H1 (cell line): Measurements from ENCODE around the gene TGFBI. TPM values are rescaled to one million over a fixed set of nuclear protein-coding genes. Genes with fewer than 3 reads are reported as not detected.

Experiments used
- BACH1 ChIP-seq: IDR thresholded peaks from 2 replicates; pipeline ENCODE4 v1.6.1; 2012; ENCODE audit warnings: low read length, improper control_type of control experiment
- BRCA1 ChIP-seq: IDR thresholded peaks from 2 replicates; pipeline ENCODE4 v1.6.1; 2012; ENCODE audit warnings: low read depth, low read length, improper control_type of control experiment
- CBX5 ChIP-seq: fragments of 300-800, 300-1000 bp; sonication (generic); IDR thresholded peaks from 2 replicates; pipeline ENCODE4 v1.7.1; 2016; ENCODE audit warnings: antibody characterized with exemption, low read length, low read depth
- GTF2F1 ChIP-seq: IDR thresholded peaks from 2 replicates; pipeline ENCODE4 v1.6.1; 2012; ENCODE audit warnings: low read depth, low read length, improper control_type of control experiment, borderline replicate concordance
- POU5F1 ChIP-seq: IDR thresholded peaks from 2 replicates; pipeline ENCODE4 v1.6.1; 2011; ENCODE audit warnings: low read depth, mild to moderate bottlenecking, low read length, moderate library complexity
- SIN3A ChIP-seq, 2 experiments: IDR thresholded peaks in 1 of 2; conservative IDR thresholded peaks in 1 of 2; 2 replicates each; pipeline ENCODE4 v1.6.1; 2011 to 2012; ENCODE audit warnings: low read length in 2 of 2, improper control_type of control experiment in 1 of 2, low read depth in 1 of 2, mild to moderate bottlenecking in 1 of 2
- SIRT6 ChIP-seq: IDR thresholded peaks from one replicate; pipeline ENCODE4 v1.7.1; 2012; ENCODE audit warnings: low read length, inconsistent platforms
- SP4 ChIP-seq: IDR thresholded peaks from 2 replicates; pipeline ENCODE4 v1.6.1; 2012; ENCODE audit warnings: low read length, inconsistent platforms
- TCF12 ChIP-seq: IDR thresholded peaks from 2 replicates; pipeline ENCODE4 v1.6.1; 2011; ENCODE audit warnings: low read depth, mild to moderate bottlenecking, low read length
- polyA plus RNA-seq, 7 experiments: library from polyadenylated mRNA; depleted of rRNA in 3 of 7; stranded (reverse) in 5 of 7; unstranded in 2 of 7; fragments of >200 nt in 5 of 7; fragments of 200-250 nt in 2 of 7; gene quantifications; 1 replicate in 5 of 7; 2 replicates in 1 of 7; 4 replicates in 1 of 7; pipeline versions ENCODE4 v1.2.1 to v1.2.3, GENCODE V29; 2011 to 2013; ENCODE audit warnings: missing spikeins in 2 of 7, mixed read lengths in 2 of 7
- total RNA-seq: library from RNA; stranded (reverse); fragmentation: NEBNext Ultra II Directional; extraction: Animal tissue kit (Norgen Biotek cat#: 25700); gene quantifications from 2 replicates; pipeline ENCODE4 v1.2.1, GENCODE V29; 2021
- TF ChIP-seq, protein P1 (sequence below): IDR thresholded peaks from 2 replicates; pipeline ENCODE4 v1.6.1; 2011; ENCODE audit warnings: low read depth, mild to moderate bottlenecking, low read length; ENCODE audit not compliant: insufficient read depth

TGFBI gene
- total and polyA plus RNA-seq, 2 of the 8 experiments (the other 6 are each of a cell fraction or from before 2014, with no cell fraction given), result 6.0 to 8.5 TPM

DNA sequence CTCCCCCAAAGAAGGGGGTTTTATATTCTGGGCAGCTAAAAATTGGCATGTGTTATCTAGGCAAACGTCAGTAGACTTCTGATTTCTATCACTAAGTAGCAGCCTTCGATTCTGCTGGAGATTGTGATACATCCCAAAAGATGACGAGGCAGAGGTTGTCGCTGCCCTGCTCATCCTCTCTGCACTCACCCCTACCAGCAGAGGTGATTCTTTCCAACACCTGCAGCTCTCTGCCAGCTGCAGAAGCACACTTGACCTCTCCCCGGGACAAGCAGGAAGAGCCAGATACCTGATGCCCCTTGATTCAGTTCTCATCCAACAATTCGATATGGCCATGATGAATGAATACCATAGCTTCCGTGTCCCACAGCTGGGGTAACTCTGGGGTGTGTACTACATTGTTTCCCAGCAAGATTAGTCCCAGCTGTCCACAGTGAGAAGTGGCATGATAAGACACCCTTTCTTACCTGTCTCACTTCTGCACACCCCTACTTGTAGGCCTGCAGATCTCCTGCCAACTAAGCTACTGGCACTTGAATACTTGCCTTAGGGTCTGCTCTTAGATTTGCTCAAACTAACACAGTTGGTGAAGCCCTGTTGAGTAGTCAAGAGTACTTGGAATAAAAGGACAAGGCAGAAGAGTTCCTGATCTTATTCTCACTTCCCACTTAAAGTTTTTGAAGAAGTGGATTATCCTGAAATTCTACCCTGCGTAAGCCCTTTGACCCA is 66.3 kb downstream of the TGFBI start (continued):
- TF ChIP-seq TCF12, result no peak
- TF ChIP-seq CBX5, result no peak
- no peak for TF ChIP-seq BRCA1
- TF ChIP-seq SP4, result no peak
- TF ChIP-seq SIRT6, result no peak
- no peak for TF ChIP-seq SIN3A (conservative IDR thresholded peaks at IDR 0.05 in 1 of 2, IDR thresholded peaks at IDR 0.05 in 1 of 2; ENCODE audit: low read depth in 1 of 2, low read length in 2 of 2)
- TF ChIP-seq GTF2F1, result no peak
- no peak for TF ChIP-seq BACH1
- no peak for TF ChIP-seq POU5F1
- TF ChIP-seq, protein P1, sequence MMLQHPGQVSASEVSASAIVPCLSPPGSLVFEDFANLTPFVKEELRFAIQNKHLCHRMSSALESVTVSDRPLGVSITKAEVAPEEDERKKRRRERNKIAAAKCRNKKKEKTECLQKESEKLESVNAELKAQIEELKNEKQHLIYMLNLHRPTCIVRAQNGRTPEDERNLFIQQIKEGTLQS, result no peak
- TF ChIP-seq, all 59 proteins: peak for 0
